ENCODE data around the gene HIF3A.

Gene HIF3A

DNA sequence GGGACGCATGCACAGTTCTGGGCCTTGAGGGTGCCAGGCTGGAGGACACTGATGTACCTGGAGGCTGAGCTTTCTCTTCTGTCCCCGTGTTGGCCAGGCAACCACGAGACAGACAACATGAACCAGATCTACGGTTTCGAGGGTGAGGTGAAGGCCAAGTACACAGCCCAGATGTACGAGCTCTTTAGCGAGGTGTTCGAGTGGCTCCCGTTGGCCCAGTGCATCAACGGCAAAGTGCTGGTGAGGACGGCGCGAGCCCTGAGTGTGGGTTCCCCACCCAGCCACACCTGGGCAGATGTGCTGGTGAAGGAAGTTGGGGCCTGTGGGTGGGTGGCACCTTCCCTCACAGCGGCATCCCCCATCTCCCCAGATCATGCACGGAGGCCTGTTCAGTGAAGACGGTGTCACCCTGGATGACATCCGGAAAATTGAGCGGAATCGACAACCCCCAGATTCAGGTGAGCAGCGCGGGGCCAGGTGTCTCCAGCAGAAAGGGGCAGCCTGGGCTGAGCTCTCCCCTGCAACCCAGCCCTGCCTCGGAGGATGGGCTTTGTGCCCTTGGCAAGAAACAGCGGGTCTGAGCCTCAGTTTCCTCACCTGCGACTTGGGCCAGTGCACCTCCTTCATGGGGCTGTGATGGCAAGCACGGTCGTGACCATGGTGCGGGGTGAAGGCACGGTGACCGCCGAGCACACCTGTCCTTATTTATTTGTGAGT is 90.3 kb downstream of the HIF3A start:
- no peak for DNase-seq

DNA sequence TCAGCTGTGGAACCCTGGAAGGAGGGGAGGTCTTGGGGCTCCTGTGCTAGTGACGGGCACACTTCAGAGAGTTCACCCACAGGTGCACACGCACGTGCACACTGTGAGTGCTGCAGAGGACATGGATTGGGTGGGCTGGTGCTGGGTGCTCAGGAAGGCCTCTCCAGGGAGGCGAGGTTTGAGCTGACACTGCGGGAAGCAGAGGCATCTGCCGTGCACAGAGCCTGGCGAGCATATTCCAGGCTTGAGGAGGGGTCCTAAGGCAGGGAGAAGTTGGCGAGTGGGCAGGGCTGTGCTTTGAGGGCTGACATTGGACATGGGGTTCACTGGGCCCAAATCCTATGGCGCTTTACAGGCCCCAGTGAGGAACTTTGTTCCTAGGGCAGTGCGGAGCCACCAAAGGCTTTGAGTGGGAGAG is 90.9 kb downstream of the HIF3A start:
- DNase-seq, result no peak

- DNase-seq, result no peak
Measured at GRCh38 chr19:46388311-46389095, 91.7 kb downstream of the HIF3A start.

GRCh38 chr19:46390121-46390858 is 93.4 kb downstream of the HIF3A start:
- no peak for DNase-seq

GRCh38 chr19:46390866-46391265 is 94.0 kb downstream of the HIF3A start:
- DNase-seq, result no peak

- no peak for DNase-seq
Measured at GRCh38 chr19:46391296-46392251, 94.7 kb downstream of the HIF3A start.

- DNase-seq, result no peak
Measured at GRCh38 chr19:46392252-46392801, 95.5 kb downstream of the HIF3A start.

GRCh38 chr19:46392837-46393236 is 96.0 kb downstream of the HIF3A start:
- DNase-seq, result no peak

Measured in activated CD4-positive, alpha-beta T cell treated with anti-CD3 and anti-CD28 coated beads, Interleukin-2, Interleukin-6, amounts not matched to agents 100 ng/mL and 50 ng/mL, durations not matched to agents 16 hours and 8 hours (primary cell).